GM18861 (cell line): ENCODE data around the gene PDE6A.
"Not testable (repeated sequence)": the region's sequence is repeated elsewhere in the genome, so short reads cannot be mapped to it uniquely, and the experiment has no call there.

ENCODE experiments used
- ATAC-seq: cut with Tn5 transposase; IDR thresholded peaks from one replicate; pipeline ENCODE4 v1.9.1; 2021; ENCODE audit not compliant: unreplicated experiment

Gene PDE6A

DNA sequence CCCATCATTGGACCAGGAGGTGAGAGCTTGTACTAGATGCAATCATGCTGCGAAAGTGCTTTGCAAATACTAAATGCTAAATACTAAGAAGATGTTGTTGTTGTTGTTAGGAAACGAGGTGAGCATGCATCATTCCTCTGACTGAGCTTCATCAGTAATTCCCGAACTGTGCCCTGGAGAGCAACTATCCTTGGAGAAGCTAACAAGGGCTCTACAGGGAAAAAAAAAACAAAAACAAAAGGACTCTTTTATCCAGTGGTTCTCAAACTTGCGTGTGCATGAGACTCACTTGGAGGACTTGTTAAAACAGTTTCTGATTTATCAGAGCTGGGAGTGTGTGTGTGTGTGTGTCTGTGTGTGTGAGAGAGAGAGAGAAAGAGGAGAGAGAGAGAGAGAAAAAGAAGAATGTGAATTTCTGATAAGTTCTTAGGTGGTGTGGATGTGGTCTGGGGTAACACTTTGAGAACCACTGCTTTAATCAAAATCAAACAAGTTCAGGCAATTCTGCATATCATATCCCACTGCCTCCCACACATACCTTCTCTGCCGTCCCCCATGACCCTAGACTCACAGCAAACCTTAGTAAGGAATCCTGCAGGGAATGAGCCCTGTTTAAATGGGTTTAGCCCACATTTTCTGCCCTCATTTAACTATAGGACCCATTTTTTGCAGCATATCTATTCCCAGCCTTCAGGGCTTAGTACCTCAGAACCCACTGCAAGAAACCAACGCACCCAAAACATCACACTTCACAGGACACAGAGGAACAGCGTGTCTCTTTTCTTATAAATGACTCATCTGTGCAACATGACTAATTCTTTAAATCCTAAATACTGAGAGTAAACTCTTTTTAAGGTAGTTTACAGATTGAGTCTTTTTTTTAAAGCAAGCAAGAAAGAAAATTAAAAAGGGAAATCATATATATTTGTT is 48.9 kb downstream of the PDE6A start:
- no peak for ATAC-seq

GRCh38 chr5:149894237-149894636 is 50.4 kb downstream of the PDE6A start:
- no peak for ATAC-seq

DNA sequence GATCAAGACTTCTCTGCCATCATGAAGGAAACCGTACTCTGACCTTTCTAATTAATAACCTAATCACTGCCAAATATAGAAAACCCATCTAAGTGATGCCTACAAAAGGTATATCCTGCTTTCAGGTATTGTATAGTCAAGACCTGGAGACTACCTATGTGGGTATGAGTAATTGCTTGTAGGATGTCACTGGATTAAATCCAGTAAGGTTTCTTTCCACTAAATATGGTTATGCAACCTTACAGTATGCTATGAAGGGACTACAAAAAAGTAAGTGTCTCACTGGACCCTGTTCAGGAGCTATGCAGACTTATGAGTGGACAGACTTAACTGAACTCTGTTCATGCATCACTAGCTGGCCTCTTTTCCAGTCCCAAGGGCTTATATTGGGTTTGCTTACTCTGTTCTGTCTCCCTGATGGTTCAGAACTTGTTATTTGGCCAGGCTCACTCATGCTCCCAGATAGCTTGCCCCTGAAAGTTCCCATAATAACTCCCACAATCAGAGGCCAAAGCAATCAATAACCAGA is 51.1 kb downstream of the PDE6A start:
- ATAC-seq = no peak

DNA sequence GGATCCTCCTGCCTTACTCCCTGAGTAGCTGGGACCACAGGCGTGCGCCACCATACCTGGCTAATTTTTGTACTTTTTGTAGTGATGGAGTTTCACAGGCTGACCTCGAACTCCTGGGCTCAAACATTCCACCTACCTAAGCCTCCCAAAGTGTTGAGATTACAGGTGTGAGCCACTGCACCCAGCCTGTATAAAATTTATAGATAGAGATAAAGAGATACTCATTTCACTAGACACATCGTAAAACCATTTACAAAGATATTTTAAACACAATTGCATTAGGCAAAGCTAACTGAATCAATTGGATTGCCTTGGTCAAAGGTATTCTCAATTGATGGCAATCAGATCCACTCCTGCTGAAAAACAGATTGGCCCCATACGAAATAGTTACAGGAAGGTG is 52.0 kb downstream of the PDE6A start:
- no peak for ATAC-seq

DNA sequence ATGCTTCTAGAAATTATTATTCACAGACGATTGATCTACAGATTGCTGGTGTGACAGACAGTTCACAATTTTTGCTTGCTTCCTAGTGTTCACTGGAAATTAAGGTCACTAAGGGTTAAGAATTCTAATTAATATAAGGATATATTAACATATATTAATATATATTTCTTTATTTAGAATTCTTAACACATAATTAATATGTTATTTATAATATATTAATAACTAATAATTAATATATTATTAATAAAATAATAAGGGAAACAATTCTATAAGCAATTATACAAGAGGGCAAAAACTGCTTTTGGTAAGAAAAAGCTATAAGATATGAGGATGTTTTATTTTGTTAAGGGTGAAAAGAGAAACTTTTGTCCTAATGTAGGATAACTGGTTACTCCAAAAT is 56.3 kb downstream of the PDE6A start:
- no peak for ATAC-seq

DNA sequence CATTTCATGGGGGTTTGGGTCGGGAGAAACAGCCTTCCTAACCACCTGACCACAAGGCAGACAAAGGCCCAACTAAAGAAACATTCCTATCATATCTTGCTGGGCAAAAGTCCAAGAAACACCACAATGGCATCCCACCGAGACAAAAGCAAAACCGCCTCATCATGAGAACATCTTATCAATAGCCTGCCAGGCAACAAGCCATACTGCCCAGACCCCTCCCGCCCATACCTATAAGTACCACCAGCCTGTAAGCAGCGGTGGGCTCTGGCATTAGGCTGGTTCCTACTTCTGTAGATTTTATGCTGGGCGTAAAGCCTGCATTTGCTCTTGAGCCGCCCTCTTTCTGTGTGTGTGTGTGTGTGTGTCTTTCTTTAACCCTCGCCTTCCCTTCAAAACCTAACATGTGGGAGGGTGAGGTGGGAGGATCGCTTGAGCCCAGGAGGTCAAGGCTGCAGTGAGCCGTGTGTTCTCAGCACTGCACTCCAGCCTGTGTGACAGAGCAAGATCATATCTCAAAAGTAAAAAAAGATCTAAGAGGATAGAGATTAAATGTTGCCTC is 56.9 kb downstream of the PDE6A start:
- no peak for ATAC-seq

DNA sequence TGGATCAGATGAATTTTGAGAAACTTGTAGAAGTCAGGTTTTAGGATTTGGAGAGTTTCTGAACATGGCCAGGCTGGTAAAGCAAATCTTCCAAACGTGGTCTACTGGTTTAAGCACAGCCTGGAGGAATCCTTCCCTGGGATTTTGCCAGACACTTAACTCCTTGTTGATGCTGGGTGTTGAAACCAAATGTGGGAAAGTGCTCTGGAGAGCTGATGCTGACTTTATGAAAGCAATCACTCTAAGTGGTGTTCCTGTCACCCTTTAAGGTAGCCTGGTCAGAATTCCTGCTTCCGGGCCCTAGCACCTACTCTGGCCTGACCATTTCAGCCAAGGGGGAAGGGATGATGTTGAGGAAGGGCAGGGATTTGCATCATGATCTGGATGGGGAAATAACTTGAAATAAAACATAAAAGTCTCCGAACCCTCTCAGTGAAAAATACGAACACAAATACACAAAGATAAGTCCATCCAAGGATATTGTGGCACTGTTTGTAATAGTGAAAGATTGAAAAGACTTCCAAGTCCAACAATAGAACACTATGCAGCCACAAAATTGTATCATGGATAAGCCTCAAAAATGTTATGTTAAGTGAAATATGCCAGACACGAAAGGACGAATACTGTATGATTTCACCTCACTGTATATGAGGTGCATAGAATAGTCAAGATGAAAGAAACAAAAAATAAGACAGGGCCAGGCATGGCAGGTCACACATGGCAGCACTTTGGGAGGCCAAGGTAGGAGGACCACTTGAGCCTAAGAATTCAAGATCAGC is 57.7 kb downstream of the PDE6A start:
- no peak for ATAC-seq

- no peak for ATAC-seq
Measured at GRCh38 chr5:149886060-149886459, 58.5 kb downstream of the PDE6A start.

- no peak for ATAC-seq
Measured at GRCh38 chr5:149885513-149885912, 59.1 kb downstream of the PDE6A start.

DNA sequence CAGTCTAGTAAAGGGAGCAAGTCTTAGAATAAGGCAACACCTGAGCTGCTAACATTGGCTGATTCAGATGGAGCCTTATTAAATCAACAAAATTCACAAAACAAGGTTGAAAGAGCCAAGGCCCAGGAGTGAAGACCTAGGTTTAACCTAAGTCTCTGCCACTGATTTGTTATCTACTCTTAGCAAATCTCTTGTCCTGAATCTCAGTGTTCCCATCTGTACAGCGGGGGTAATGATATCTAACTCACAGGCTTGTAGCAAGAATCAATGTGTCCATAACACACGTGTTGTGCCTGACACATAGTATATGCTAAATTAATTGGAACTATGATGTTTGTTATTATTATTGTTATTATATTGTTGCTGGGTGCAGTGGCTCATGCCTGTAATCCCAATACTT is 61.0 kb downstream of the PDE6A start:
- ATAC-seq = no peak

DNA sequence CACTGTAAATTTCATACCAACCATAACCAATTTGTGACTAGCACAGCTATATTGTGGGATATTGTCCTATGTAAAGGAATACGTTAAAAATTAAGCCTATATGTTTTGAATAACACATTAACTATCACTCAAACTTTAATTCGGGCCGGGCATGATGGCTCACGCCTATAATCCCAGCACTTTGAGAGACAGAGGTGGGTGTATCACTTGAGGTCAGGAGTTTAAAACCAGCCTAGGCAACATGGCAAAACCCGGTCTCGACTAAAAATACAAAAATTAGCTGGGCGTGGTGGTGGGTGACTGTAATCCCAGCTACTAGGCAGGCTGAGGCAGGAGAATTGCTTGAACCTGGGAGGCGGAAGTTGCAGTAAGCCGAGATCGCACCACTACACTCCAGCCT is 62.0 kb downstream of the PDE6A start:
- ATAC-seq = not testable (repeated sequence)

GRCh38 chr5:149881874-149882273 is 62.7 kb downstream of the PDE6A start:
- ATAC-seq = no peak

DNA sequence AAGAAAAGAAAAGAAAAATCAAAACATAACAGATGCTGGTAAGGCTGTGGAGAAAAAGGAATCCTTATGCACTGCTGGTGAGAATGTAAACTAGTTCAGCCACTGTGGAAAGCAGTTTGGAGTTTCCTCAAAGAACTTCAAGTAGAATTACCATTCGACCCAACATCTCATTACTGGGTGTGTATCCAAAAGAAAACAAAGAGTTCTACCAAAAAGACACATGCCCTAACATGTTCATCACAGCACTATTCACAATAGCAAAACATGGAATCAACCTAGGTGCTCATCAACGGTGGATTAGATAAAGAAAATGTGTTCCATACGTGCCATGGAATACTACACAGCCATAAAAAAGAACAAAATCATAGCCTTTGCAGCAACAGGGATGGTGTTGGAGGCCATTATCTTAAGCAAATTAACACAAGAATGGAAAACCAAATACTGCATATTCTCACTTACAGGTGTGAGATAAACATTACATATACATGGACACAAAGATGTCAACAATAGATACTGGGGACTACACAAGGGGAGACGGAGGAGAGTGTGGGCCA is 63.4 kb downstream of the PDE6A start:
- no peak for ATAC-seq

DNA sequence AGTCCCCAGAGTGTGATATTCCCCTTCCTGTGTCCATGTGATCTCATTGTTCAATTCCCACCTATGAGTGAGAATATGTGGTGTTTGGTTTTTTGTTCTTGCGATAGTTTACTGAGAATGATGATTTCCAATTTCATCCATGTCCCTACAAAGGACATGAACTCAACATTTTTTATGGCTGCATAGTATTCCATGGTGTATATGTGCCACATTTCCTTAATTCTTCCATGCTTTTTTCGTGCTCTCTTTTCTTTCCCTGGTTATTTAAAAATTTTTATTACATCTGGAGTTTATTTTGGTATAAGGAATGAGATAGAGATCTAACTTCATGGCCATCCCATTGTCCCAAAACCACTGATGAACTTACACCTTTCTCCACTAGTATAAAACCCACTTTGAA is 65.0 kb downstream of the PDE6A start:
- ATAC-seq = not testable (repeated sequence)

GRCh38 chr5:149878371-149878770 is 66.2 kb downstream of the PDE6A start:
- no peak for ATAC-seq

GRCh38 chr5:149873896-149874295 is 70.7 kb downstream of the PDE6A start:
- ATAC-seq = no peak

DNA sequence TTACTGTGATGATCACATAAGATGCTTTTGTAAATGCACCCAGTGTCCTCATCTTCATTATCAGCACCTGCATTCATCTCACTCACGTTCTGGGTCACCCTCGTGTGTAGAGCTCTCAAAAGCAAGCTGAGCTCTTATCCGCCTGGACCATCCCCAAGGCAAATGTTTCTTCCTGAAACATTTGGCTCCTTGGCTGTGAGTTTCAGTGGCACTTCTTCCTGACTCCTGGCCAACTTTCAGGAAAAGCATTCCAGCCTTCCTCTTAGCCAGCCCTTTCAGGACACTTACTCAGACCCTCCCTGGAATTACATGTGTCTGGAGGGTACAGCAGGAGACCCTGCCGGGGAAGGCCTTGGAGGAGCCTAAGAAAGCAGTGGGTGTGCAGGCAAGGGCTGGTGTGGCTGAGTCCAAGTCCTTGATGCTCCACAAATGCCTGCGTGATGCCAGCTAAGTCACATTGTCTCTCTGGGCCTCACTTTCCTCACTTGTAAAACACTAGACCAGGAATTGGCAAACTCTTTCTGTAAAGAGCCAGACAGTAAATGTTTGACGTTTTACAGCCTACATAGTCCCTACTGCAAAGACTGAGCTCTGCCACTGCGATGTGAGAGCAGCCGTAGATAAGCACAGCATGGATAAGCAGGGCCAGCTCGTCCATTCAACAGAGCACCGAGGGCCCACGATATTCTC is 72.1 kb downstream of the PDE6A start:
- no peak for ATAC-seq

DNA sequence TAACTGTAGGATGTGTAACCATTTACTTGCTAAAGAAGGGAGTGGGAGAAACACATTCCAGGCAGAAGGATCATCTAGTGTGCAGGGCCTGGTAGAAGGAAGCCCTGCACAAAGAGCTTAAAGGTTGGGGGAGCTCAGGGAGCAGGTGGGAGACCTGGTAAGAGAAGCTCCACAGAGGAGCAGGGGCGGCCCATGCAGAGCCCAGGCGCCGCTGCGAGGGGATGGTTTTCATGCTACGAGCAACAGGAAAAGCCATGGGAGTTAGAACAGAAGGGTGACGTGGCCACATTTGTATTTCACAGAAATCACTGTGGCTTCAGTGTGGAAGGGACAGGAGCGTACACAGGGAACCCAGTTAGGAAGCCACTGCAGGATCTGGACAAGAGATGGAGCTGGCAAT is 73.1 kb downstream of the PDE6A start:
- no peak for ATAC-seq

- ATAC-seq = no peak
Measured at GRCh38 chr5:149870697-149871096, 73.9 kb downstream of the PDE6A start.

GRCh38 chr5:149870232-149870631 is 74.4 kb downstream of the PDE6A start:
- no peak for ATAC-seq

GRCh38 chr5:149869411-149869821 is 75.2 kb downstream of the PDE6A start:
- no peak for ATAC-seq
